Endothelial cell of umbilical vein (primary cell): ENCODE measurements around the gene DGCR6L. TPM values are rescaled to one million over a fixed set of nuclear protein-coding genes. Genes with fewer than 3 reads are reported as not detected.
"Not testable (repeated sequence)": the region's sequence is repeated elsewhere in the genome, so short reads cannot be mapped to it uniquely, and the experiment has no call there.

ENCODE experiments used
- BruUV-seq: library from RNA; stranded (reverse); fragments of 400-500 nt; replicated peaks from 2 replicates; lab custom pipeline; 2021; lab: Mats Ljungman, UMichigan
- CTCF ChIA-PET: fragments of 300-600, 350-600 bp; sonication (Branson Sonifier 250); formaldehyde crosslinking; loops from one replicate; lab custom pipeline; 2021; ENCODE audit warnings: antibody characterized with exemption, inconsistent platforms; lab: Charles Lee
- POLR2A ChIA-PET: fragments of 300-600, 350-600 bp; sonication (Branson Sonifier 250); formaldehyde crosslinking; loops from one replicate; lab custom pipeline; 2021; ENCODE audit warnings: antibody characterized with exemption, inconsistent platforms; lab: Charles Lee
- DNase-seq: peaks from one replicate; pipeline ENCODE4 v3.0.0-alpha.2; 2011; ENCODE audit warnings: low read depth, low spot score
- FAIRE-seq: peaks from 2 replicates; lab custom pipeline; 2011; peaks lifted over from hg19 to GRCh38; lab: Jason Lieb, UNC
- H2AFZ ChIP-seq: 2 replicates; pipeline ENCODE4 v1.6.0; 2012; ENCODE audit warnings: low read depth, low read length, control low read depth, inconsistent platforms
- H3K27ac ChIP-seq: 2 replicates; pipeline ENCODE4 v1.5.1; 2011; ENCODE audit warnings: low read depth, mild to moderate bottlenecking, control low read depth, low read length, moderate library complexity; ENCODE audit not compliant: insufficient read depth
- H3K27me3 ChIP-seq, 2 experiments: 2 replicates each; pipeline versions ENCODE4 v1.6.0 to v1.6.1; 2011; ENCODE audit warnings: low read length in 2 of 2, mixed read lengths in 1 of 2; ENCODE audit not compliant: control insufficient read depth in 2 of 2, insufficient read depth in 2 of 2
- H3K36me3 ChIP-seq, 2 experiments: 2 replicates in 1 of 2; 3 replicates in 1 of 2; pipeline ENCODE4 v1.5.1; 2011; ENCODE audit warnings: low read length in 2 of 2, mild to moderate bottlenecking in 1 of 2, moderate library complexity in 1 of 2; ENCODE audit not compliant: control insufficient read depth in 2 of 2, insufficient read depth in 2 of 2; ENCODE audit errors: extremely low read depth in 1 of 2
- H3K4me1 ChIP-seq: 3 replicates; pipeline ENCODE4 v1.5.1; 2011; ENCODE audit warnings: mild to moderate bottlenecking, low read length; ENCODE audit not compliant: control insufficient read depth, insufficient read depth; ENCODE audit errors: extremely low read depth
- H3K4me2 ChIP-seq: 2 replicates; pipeline ENCODE4 v1.6.1; 2011; ENCODE audit warnings: low read length, control low read depth, mixed read lengths; ENCODE audit not compliant: insufficient read depth
- H3K4me3 ChIP-seq, 3 experiments: fragments of 200-600 bp in 1 of 3; sonication (generic), shearing (Covaris generic) in 1 of 3; replicated peaks in 1 of 3; 2 replicates each; pipeline ENCODE4 v1.5.1; 2011 to 2016; ENCODE audit warnings: control low read depth in 3 of 3, low read length in 3 of 3, mild to moderate bottlenecking in 2 of 3, inconsistent platforms in 1 of 3, low read depth in 1 of 3, moderate library complexity in 1 of 3; ENCODE audit not compliant: insufficient read depth in 1 of 3
- H3K79me2 ChIP-seq: 2 replicates; pipeline ENCODE4 v1.6.0; 2012; ENCODE audit warnings: low read length, inconsistent platforms; ENCODE audit not compliant: control insufficient read depth, insufficient read depth
- H3K9ac ChIP-seq: replicated peaks from 2 replicates; pipeline ENCODE3; 2011; ENCODE audit warnings: low read length, control low read depth; ENCODE audit not compliant: insufficient read depth; ENCODE audit errors: extremely low read depth
- H3K9me1 ChIP-seq: replicated peaks from 3 replicates; pipeline ENCODE4 v1.6.0; 2011; ENCODE audit warnings: mild to moderate bottlenecking, low read length; ENCODE audit not compliant: control insufficient read depth, insufficient read depth; ENCODE audit errors: extremely low read depth
- H3K9me3 ChIP-seq: replicated peaks from 2 replicates; pipeline ENCODE4 v1.5.1; 2012; ENCODE audit warnings: low read length, inconsistent platforms; ENCODE audit not compliant: control insufficient read depth, insufficient read depth
- H4K20me1 ChIP-seq: replicated peaks from 2 replicates; pipeline ENCODE3; 2011; ENCODE audit warnings: mild to moderate bottlenecking, low read length; ENCODE audit not compliant: control insufficient read depth, insufficient read depth; ENCODE audit errors: extremely low read depth
- dilution Hi-C: fragments of 300-500 bp; cut with MboI; formaldehyde crosslinking; loops from one replicate; pipeline ENCODE4 v1.15.0; 2019; ENCODE audit warnings: low sequenced_read_pairs; ENCODE audit not compliant: extremely low pct_ligation_motif_present
- intact Hi-C: fragments of 100-400 bp; cut with micrococcal nuclease; formaldehyde crosslinking; loops from one replicate; pipeline ENCODE4 v1.10.0; 2022
- polyA plus RNA-seq, 4 experiments: library from polyadenylated mRNA; depleted of rRNA in 3 of 4; stranded (reverse) in 3 of 4; unstranded in 1 of 4; fragments of >200 nt; gene quantifications; 2 replicates each; pipeline versions ENCODE4 v1.2.1 to v1.2.3, GENCODE V29; 2011 to 2012; ENCODE audit warnings: missing spikeins in 1 of 4
- total RNA-seq: library from RNA; stranded (reverse); gene quantifications from 2 replicates; pipeline ENCODE4 v1.2.3, GENCODE V29; 2021

The DGCR6L gene
- total and polyA plus RNA-seq, 2 donors (not counting 3 experiments of a cell fraction or from before 2014, with no cell fraction given) = 38.0 to 67.5 TPM

DNA sequence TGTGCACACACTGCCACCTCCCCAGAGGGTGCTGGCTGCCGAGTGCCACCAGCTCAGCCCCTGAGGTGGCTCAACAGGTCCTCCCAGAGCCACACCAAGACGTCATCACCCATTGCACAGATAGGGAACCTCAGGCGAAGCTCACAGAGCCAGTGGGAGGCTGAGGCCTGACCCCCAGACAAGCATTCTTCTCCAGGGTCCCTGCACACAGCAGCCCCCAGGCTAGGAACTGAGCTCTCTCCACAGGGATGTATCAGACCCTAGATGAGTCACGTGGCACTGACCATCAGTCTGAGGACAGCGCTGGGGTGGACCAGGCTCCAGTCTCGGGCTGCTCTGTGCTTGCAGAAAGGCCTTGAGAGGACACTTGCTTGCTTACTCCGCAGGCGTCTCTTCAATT lies 50.2 kb downstream of the DGCR6L start:
- H3K27me3 ChIP-seq, POLR2A ChIA-PET, H3K36me3 ChIP-seq, BruUV-seq, H3K9ac ChIP-seq, H3K9me1 ChIP-seq, H3K79me2 ChIP-seq, intact Hi-C loops, H2AFZ ChIP-seq, H3K4me3 ChIP-seq, dilution Hi-C loops, H3K4me1 ChIP-seq, FAIRE-seq, DNase-seq, H3K4me2 ChIP-seq, H3K27ac ChIP-seq, H4K20me1 ChIP-seq, H3K9me3 ChIP-seq: not testable (repeated sequence)
- CTCF ChIA-PET = interaction anchor here (1.3 to 4.2 kb wide), 3 partner anchors 14 to 113 kb away, joined by 3 to 24 read pairs (median 6); no protein-coding TSS in a partner anchor

GRCh38 chr22:20269201-20269600 lies 50.7 kb downstream of the DGCR6L start:
- dilution Hi-C loops, BruUV-seq, H4K20me1 ChIP-seq, H3K4me1 ChIP-seq, intact Hi-C loops, DNase-seq, H3K79me2 ChIP-seq, H3K9me3 ChIP-seq, POLR2A ChIA-PET, H3K9me1 ChIP-seq, H3K36me3 ChIP-seq, H3K4me2 ChIP-seq, H3K27me3 ChIP-seq, H3K9ac ChIP-seq, H3K4me3 ChIP-seq, H2AFZ ChIP-seq, H3K27ac ChIP-seq: not testable (repeated sequence)
- CTCF ChIA-PET = interaction anchor here (1.0 to 4.2 kb wide), 4 partner anchors 15 to 112 kb away, joined by 3 to 24 read pairs (median 4); no protein-coding TSS in a partner anchor
- FAIRE-seq = peak; percentile 8
